ENCODE data around the gene TIGD3.
A peak's percentile ranks its signal among the peaks of the same experiment; 100 is the strongest.

TIGD3 gene

DNA sequence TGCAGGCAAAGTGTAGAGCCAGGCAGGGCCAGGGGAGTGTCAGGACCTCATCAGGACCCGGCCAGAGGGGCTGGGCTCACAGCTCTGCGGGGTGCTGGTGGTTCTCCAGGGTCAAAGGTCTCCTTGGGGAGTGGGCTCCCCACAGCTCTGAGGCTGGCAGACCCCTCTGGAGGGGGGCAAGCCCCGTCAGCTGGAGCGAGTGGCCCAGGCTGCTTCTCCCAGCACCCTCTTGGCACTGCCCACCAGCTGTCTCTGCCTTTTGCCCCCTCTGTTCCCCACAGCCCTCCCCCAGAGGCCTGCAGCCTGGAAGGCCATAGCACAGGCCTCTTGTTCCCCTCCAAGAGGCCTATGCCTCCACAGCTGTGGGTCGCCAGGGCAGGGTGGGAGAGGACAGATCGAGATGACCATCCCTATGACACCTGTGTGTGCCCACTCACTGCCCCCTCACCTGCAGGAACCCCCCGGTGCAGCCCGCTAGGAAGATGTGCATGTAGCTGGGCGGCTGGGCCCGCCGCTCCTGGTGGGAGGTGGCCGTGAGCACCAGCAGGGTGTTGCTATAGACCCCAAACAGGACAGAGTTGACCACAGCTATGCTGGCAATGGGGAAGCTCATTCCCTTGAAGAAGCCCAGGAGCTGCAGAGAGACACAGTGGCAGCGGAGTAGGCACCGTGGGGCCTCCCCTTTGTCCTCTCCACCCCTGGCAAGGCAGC, 24.5 kb downstream of the TIGD3 start:
- no peak for DNase-seq (ENCODE audit: low read depth)
- TF ChIP-seq, protein P1, sequence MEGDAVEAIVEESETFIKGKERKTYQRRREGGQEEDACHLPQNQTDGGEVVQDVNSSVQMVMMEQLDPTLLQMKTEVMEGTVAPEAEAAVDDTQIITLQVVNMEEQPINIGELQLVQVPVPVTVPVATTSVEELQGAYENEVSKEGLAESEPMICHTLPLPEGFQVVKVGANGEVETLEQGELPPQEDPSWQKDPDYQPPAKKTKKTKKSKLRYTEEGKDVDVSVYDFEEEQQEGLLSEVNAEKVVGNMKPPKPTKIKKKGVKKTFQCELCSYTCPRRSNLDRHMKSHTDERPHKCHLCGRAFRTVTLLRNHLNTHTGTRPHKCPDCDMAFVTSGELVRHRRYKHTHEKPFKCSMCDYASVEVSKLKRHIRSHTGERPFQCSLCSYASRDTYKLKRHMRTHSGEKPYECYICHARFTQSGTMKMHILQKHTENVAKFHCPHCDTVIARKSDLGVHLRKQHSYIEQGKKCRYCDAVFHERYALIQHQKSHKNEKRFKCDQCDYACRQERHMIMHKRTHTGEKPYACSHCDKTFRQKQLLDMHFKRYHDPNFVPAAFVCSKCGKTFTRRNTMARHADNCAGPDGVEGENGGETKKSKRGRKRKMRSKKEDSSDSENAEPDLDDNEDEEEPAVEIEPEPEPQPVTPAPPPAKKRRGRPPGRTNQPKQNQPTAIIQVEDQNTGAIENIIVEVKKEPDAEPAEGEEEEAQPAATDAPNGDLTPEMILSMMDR (conservative IDR thresholded peaks at IDR 0.05; ENCODE audit: low read length): no peak
- no peak overlapping the region for H3K4me3 ChIP-seq (ENCODE audit: low read length)

DNA sequence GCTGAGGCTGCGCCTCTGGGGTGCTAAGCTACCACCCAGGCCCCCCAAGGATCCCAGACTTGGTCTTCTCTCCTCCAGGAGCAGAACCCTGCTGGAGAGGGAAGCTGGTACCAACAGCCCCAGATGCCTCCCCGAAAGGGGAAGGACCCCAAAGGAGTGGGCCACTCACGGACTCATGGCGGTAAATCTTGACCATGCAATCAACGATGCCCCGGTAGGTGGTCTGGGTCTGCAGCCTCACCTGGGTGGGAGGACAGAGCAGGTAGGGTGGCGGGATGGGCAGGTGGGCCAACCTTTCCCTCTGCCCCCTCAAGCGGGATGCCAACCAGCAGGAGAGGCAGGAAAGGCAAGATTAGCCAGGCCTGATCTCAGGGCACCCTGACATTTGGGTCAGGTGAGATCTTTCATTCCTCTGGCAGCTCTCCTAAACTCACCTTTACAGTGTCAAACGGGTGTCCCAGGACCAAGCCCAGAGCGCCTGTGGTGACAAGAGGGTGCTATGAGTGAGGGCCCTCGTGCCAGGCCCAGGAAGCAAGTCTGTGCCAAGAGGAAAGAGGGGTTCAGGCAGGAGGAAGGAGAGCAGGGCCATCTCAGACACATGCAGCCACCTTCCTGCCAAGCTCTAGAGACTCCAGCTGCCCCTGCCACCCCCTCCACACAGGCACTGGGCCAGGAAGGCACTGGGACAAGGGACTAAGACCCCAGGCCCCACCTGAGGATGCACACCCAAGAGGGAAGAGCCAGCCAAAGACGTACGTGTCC, 25.3 kb downstream of the TIGD3 start:
- TF ChIP-seq, protein P1 (conservative IDR thresholded peaks at IDR 0.05; ENCODE audit: low read length): no peak
- H3K4me3 ChIP-seq (ENCODE audit: low read length): no peak overlapping the region
- no peak for DNase-seq (ENCODE audit: low read depth)

DNA sequence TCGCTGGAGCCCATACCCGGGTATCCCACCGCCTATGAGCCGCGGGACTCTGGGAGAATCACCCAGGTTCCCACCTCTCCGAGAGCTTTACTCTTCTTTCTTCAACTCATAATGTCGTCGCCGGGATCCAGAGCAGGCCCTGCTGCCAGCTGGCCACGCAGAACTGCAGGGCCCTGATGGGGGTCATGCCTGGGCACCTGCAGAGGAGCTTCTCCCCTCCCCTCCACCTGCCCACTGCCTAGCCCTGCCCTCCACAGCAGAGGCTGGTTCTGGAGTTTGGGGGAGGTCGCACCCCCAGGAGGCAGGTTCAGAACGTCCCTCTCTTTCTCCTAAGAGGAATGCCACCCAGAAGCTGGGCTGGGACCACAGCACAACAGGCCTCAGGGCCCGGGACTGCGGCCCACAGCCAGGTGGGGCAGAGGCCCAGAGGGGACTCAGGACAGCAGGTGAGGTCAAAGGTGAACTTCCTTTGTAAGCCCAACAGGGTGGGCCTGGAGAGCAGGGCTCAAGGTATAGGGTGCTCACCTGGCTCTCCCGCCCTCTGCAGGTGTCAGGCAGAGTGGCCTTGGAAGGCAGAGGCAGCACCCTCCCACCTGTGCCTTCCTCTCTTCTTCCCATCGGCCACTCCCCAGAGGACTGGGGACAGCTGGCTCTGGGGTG, 26.0 kb downstream of the TIGD3 start:
- H3K4me3 ChIP-seq (ENCODE audit: low read length): no peak overlapping the region
- TF ChIP-seq, protein P1 (conservative IDR thresholded peaks at IDR 0.05; ENCODE audit: low read length): no peak
- no peak for DNase-seq (ENCODE audit: low read depth)

- H3K4me3 ChIP-seq (ENCODE audit: low read length): peak overlapping the region; percentile 62
- TF ChIP-seq, protein P1 (conservative IDR thresholded peaks at IDR 0.05; ENCODE audit: low read length): no peak
- DNase-seq (ENCODE audit: low read depth): peak; percentile 75
Measured at GRCh38 chr11:65381716-65382032, 27.1 kb downstream of the TIGD3 start.

DNA sequence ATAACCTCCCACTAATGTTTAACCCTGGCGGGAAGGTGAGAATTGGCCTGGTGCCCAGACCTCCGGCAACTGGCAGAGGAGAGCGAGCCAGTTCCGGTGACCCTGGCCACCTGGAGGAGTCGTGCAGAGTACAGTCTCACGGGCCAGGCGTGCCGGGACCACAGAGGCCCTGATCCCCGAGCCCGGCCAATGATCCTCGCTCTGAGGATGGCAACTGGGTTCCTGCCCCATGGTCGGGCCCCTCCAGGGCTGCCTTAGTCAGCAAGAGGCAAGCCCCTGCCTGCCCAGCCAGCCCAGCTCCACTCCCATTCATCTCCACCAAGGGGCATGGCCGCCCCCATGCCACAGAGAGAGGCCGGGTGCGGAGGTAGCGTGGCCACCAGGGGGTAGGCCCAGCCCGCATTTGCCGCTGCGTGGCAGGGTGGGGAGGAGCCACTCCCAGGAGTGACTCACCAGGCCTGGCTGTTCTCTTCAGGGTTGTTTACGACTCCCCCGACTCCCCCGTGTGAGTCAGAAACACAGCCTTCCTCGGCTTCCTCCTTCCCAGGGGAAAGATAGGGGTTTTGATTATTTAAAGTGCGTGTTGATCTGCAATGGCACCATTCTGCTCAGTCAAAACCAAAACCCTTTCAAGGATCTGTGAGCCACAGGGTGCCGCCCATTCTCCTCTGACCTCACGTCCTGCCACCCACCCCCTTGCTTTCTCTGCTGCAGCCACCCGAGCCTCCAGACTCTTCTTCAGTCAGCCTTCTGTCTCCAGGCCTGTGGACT, 27.7 kb downstream of the TIGD3 start, which contains the start of gene SLC25A45:
Gene SLC25A45, minus strand, starts transcription at position 614 of the 771 bp plus-strand sequence. CDS start 695 bp downstream, outside the sequence.
- DNase-seq (ENCODE audit: low read depth): peak; percentile 98
- TF ChIP-seq, protein P1 (conservative IDR thresholded peaks at IDR 0.05; ENCODE audit: low read length): peak; percentile 60
- H3K4me3 ChIP-seq (ENCODE audit: low read length): peak within 1 kb of the TSS; percentile 62

GRCh38 chr11:65382804-65383368, 28.3 kb downstream of the TIGD3 start:
- DNase-seq (ENCODE audit: low read depth): peak; percentile 13
- H3K4me3 ChIP-seq (ENCODE audit: low read length): peak overlapping the region; percentile 62
- TF ChIP-seq, protein P1 (conservative IDR thresholded peaks at IDR 0.05; ENCODE audit: low read length): no peak
